GM12878 (cell line): ENCODE results near the gene ZNF80. TPM values are rescaled to one million over a fixed set of nuclear protein-coding genes. Genes with fewer than 3 reads are reported as not detected.

Experiments
- ATAC-seq: fragments of 200-7000 bp; cut with Tn5 transposase; 3 replicates; pipeline ENCODE4 v1.9.1; 2020; ENCODE audit warnings: mild to moderate bottlenecking, moderate library complexity
- BruUV-seq: library from RNA; stranded (reverse); fragments of 400-500 nt; replicated peaks from 2 replicates; lab custom pipeline; 2021; lab: Mats Ljungman, UMichigan
- CTCF ChIA-PET: fragments of 300-600 bp; sonication (Branson Sonifier 250); formaldehyde crosslinking; extraction: SDS; loops from one replicate; lab custom pipeline; 2021; ENCODE audit warnings: inconsistent platforms; lab: Yijun Ruan, JAX
- POLR2A ChIA-PET: fragments of 350-600 bp; formaldehyde crosslinking; extraction: SDS; loops from one replicate; lab custom pipeline; 2021; ENCODE audit warnings: inconsistent platforms; lab: Charles Lee
- RAD21 ChIA-PET: fragments of 300-600 bp; sonication (Branson Sonifier 250); formaldehyde crosslinking; loops from one replicate; lab custom pipeline; 2023; ENCODE audit warnings: antibody characterized with exemption; ENCODE audit not compliant: unreplicated experiment; lab: Charles Lee
- SMC1A ChIA-PET: fragments of 300-600 bp; sonication (Branson Sonifier 250); formaldehyde crosslinking; loops from one replicate; lab custom pipeline; 2023; ENCODE audit not compliant: unreplicated experiment, uncharacterized antibody; lab: Charles Lee
- DNase-seq: peaks from one replicate; pipeline ENCODE4 v3.0.0-alpha.2; 2011; ENCODE audit warnings: low read depth, low spot score
- FAIRE-seq: peaks from 3 replicates; lab custom pipeline; 2011; peaks lifted over from hg19 to GRCh38; lab: Jason Lieb, UNC
- H2AFZ ChIP-seq: 2 replicates; pipeline ENCODE4 v1.6.0; 2011; ENCODE audit warnings: low read depth, low read length, control low read depth; ENCODE audit not compliant: control insufficient read depth
- H3K27ac ChIP-seq: 2 replicates; pipeline ENCODE4 v1.5.1; 2011; ENCODE audit warnings: control low read depth; ENCODE audit not compliant: control insufficient read depth, insufficient read depth
- H3K27me3 ChIP-seq, 2 experiments: replicated peaks in 1 of 2; 2 replicates each; pipeline versions ENCODE4 v1.6.0 to v1.6.1; 2011; ENCODE audit warnings: low read length in 1 of 2; ENCODE audit not compliant: control insufficient read depth in 2 of 2, insufficient read depth in 2 of 2
- H3K36me3 ChIP-seq, 2 experiments: 2 replicates each; pipeline ENCODE4 v1.5.1; 2011; ENCODE audit warnings: low read length in 1 of 2; ENCODE audit not compliant: control insufficient read depth in 2 of 2, insufficient read depth in 2 of 2
- H3K4me1 ChIP-seq: 2 replicates; pipeline ENCODE4 v1.6.1; 2011; ENCODE audit warnings: mild to moderate bottlenecking, low read length, moderate library complexity, mixed read lengths; ENCODE audit not compliant: control insufficient read depth, insufficient read depth
- H3K4me2 ChIP-seq: 2 replicates; pipeline ENCODE4 v1.6.0; 2011; ENCODE audit warnings: control low read depth; ENCODE audit not compliant: control insufficient read depth, insufficient read depth
- H3K4me3 ChIP-seq: fragments of 200-600 bp; sonication (generic); 2 replicates; pipeline ENCODE4 v1.5.1; 2016
- H3K79me2 ChIP-seq: 2 replicates; pipeline ENCODE4 v1.6.0; 2011; ENCODE audit warnings: low read length; ENCODE audit not compliant: control insufficient read depth, insufficient read depth
- H3K9ac ChIP-seq: 2 replicates; pipeline ENCODE4 v1.8.0; 2011; ENCODE audit warnings: low read length, control low read depth, mixed read lengths; ENCODE audit not compliant: control insufficient read depth, insufficient read depth
- H3K9me3 ChIP-seq: replicated peaks from 3 replicates; pipeline ENCODE4 v1.5.1; 2011; ENCODE audit warnings: mild to moderate bottlenecking, low read length; ENCODE audit not compliant: control insufficient read depth, insufficient read depth
- H4K20me1 ChIP-seq: 2 replicates; pipeline ENCODE4 v1.6.0; 2011; ENCODE audit not compliant: control insufficient read depth, insufficient read depth
- CBX5 ChIP-seq: sonication (generic); IDR thresholded peaks from 2 replicates; pipeline ENCODE4 v1.6.1; 2016; ENCODE audit warnings: low read depth, moderate library complexity, mild to moderate bottlenecking, inconsistent platforms
- JUNB ChIP-seq: IDR thresholded peaks from 2 replicates; pipeline ENCODE4 v1.6.1; 2016; ENCODE audit warnings: antibody characterized with exemption, mild to moderate bottlenecking
- MEF2A ChIP-seq: IDR thresholded peaks from 2 replicates; pipeline ENCODE4 v1.6.1; 2011; ENCODE audit warnings: low read depth, mild to moderate bottlenecking, low read length, moderate library complexity; ENCODE audit not compliant: insufficient read depth
- NFXL1 ChIP-seq: fragments of 450-650 bp; IDR thresholded peaks from 2 replicates; pipeline ENCODE4 v1.6.1; 2017; ENCODE audit warnings: antibody characterized with exemption, mild to moderate bottlenecking, borderline replicate concordance
- POLR2AphosphoS2 ChIP-seq: IDR thresholded peaks from 2 replicates; pipeline ENCODE4 v1.6.1; 2011; ENCODE audit warnings: low read depth, mild to moderate bottlenecking, low read length, improper control_type of control experiment, moderate library complexity
- RFX5 ChIP-seq: IDR thresholded peaks from 2 replicates; pipeline ENCODE4 v1.6.1; 2011; ENCODE audit warnings: low read depth, low read length, improper control_type of control experiment
- YBX1 ChIP-seq: fragments of 450-650 bp; IDR thresholded peaks from 2 replicates; pipeline ENCODE4 v1.6.1; 2016; ENCODE audit warnings: antibody characterized with exemption
- ZBED1 ChIP-seq: IDR thresholded peaks from 2 replicates; pipeline ENCODE4 v1.6.1; 2016; ENCODE audit warnings: borderline replicate concordance
- ZNF207 ChIP-seq: fragments of 450-650 bp; IDR thresholded peaks from 2 replicates; pipeline ENCODE4 v1.6.1; 2014; ENCODE audit warnings: antibody characterized with exemption, mild to moderate bottlenecking, borderline replicate concordance
- ZNF274 ChIP-seq: IDR thresholded peaks from one replicate; pipeline ENCODE4 v1.8.0; 2011; ENCODE audit not compliant: insufficient read length, insufficient read depth
- WGBS: methylation state at CpG from one replicate; pipeline ENCODE4 v1.1.6; 2016; ENCODE audit warnings: low lambda C conversion rate; ENCODE audit not compliant: insufficient replicate concordance, insufficient coverage; ENCODE audit errors: missing lambda C conversion rate; 5-methylcytosine and 5-hydroxymethylcytosine counted together
- in situ Hi-C: fragments of 300-500 bp; cut with MboI; formaldehyde crosslinking; loops from 9 replicates; pipeline ENCODE4 v1.14.3; 2018; ENCODE audit warnings: mixed read lengths
- intact Hi-C: fragments of 100-400 bp; cut with micrococcal nuclease; formaldehyde crosslinking; loops from one replicate; pipeline ENCODE4 v1.14.2; 2022; ENCODE audit not compliant: unreplicated experiment
- polyA plus RNA-seq, 11 experiments: library from polyadenylated mRNA; depleted of rRNA in 4 of 11; unstranded in 6 of 11; stranded (reverse) in 5 of 11; fragments of >200 nt; fragmentation: Nextera tagmentation in 4 of 11; fragmentation: Illumina TruSeq in 1 of 11; extraction: Ambion mirVana in 4 of 11; extraction: Trizol in 1 of 11; gene quantifications; 1 replicate in 1 of 11; 2 replicates in 10 of 11; pipeline versions ENCODE4 v1.2.1 to v1.2.3, GENCODE V29; 2011 to 2016; ENCODE audit warnings: inconsistent platforms in 2 of 11, missing spikeins in 2 of 11, low read depth in 1 of 11
- total RNA-seq, 4 experiments: library from RNA; depleted of rRNA in 3 of 4; stranded (reverse); fragments of >200 nt in 3 of 4; fragmentation: Illumina TruSeq in 1 of 4; extraction: Trizol in 1 of 4; gene quantifications; 2 replicates each; pipeline versions ENCODE4 v1.2.1 to v1.2.3, GENCODE V29; 2013 to 2021
- TF ChIP-seq, protein P1 (sequence below): fragments of 450-650 bp; IDR thresholded peaks from 2 replicates; pipeline ENCODE4 v1.6.1; 2017; ENCODE audit warnings: mild to moderate bottlenecking
- TF ChIP-seq, protein P2 (sequence below): IDR thresholded peaks from 2 replicates; pipeline ENCODE4 v1.6.1; 2011; ENCODE audit warnings: low read depth, low read length, improper control_type of control experiment, borderline replicate concordance

ZNF80 gene
- total and polyA plus RNA-seq, 10 of the 15 experiments (the other 5 are each of a cell fraction or from before 2014, with no cell fraction given) = not detected

DNA sequence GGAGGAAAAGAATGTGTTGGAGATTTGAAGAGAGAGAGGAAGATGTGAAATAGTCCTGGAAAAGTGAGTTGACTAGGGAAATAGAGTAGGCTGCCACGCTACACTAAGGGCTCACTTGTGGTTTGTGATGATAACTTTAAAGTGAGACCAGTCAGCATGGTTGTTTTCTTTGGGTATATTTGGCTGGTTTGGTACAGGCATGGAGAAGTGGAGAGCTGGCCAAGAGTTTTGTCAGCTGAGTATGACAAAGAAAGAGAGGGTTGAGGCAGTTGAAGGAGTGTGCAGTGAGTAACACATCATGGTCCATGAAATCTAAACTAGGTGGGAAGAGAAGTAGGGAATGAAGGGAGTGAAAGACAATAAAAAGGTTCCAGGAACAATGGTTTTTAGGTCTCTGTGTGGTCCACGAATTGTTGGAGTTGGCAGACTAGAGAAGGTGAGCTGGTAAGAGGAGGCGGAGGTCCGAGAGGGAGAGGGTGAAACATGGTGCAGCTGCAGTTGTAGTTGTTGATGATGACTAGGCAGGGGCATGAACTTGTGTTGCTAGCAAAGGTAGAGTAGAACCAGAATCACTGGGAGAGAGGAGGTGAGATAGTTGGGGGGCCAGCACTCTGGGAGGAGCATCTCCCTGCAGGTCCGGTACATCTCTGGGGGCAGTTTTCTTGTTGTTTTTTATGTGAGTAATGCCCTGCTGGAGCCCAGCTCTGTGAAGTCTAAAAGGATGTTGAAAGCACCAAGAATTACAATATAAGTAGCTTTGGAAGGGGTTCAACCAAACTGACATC is 21.0 kb downstream of the ZNF80 start:
- no TSS peak for BruUV-seq
- ChIA-PET SMC1A (no interaction called here), RAD21 (no interaction called here)

More for the DNA sequence above, 21.0 kb downstream of the ZNF80 start:
- Histone ChIP-seq H3K4me3 (no peak overlapping the region), H3K4me1 (peaks cover 20% of the 10 kb centered on the region), H3K4me2 (no peak overlapping the region), H3K27me3 (no peaks in the 10 kb centered on the region), H3K9me3 (no peaks in the 10 kb centered on the region), H4K20me1 (no peaks in the 10 kb centered on the region), H3K9ac (no peak overlapping the region), H3K79me2 (no peaks in the 10 kb centered on the region), H3K27ac (no peak overlapping the region), H2AFZ (no peak overlapping the region), H3K36me3 (no peaks in the 10 kb centered on the region)
- intact Hi-C loops = loop anchor here (10.0 kb wide), 1 partner anchor 472 kb away; the partner anchor contains the start of genes ATP6V1A and NAA50
- in situ Hi-C loops = no loop called here
- no peak for TF ChIP-seq ZBED1
- no peak for TF ChIP-seq MEF2A
- TF ChIP-seq ZNF274 = no peak
- no peak for TF ChIP-seq ZNF207
- TF ChIP-seq YBX1 = no peak
- TF ChIP-seq, protein P1, sequence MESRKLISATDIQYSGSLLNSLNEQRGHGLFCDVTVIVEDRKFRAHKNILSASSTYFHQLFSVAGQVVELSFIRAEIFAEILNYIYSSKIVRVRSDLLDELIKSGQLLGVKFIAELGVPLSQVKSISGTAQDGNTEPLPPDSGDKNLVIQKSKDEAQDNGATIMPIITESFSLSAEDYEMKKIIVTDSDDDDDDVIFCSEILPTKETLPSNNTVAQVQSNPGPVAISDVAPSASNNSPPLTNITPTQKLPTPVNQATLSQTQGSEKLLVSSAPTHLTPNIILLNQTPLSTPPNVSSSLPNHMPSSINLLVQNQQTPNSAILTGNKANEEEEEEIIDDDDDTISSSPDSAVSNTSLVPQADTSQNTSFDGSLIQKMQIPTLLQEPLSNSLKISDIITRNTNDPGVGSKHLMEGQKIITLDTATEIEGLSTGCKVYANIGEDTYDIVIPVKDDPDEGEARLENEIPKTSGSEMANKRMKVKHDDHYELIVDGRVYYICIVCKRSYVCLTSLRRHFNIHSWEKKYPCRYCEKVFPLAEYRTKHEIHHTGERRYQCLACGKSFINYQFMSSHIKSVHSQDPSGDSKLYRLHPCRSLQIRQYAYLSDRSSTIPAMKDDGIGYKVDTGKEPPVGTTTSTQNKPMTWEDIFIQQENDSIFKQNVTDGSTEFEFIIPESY = no peak
- no peak for TF ChIP-seq CBX5
- TF ChIP-seq, protein P2, sequence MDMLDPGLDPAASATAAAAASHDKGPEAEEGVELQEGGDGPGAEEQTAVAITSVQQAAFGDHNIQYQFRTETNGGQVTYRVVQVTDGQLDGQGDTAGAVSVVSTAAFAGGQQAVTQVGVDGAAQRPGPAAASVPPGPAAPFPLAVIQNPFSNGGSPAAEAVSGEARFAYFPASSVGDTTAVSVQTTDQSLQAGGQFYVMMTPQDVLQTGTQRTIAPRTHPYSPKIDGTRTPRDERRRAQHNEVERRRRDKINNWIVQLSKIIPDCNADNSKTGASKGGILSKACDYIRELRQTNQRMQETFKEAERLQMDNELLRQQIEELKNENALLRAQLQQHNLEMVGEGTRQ = no peak
- TF ChIP-seq POLR2AphosphoS2 = no peak
- no peak for TF ChIP-seq RFX5
- TF ChIP-seq JUNB = no peak
- no peak for TF ChIP-seq NFXL1
- ChIA-PET POLR2A (no interaction called here), CTCF (interaction anchor here (1.6 kb wide), 1 partner anchor 75 kb away, joined by 5 read pairs; no protein-coding TSS in a partner anchor)
- 79% methylated on average over 5 of the region's 5 CpGs for WGBS
- no peak for ATAC-seq
- FAIRE-seq = no peak
- DNase-seq = no peak
